Hematopoietic multipotent progenitor cell treated with erythropoietin and hydrocortisone succinate and interleukin-3 and kit ligand, for 6 days (in vitro differentiated cells): Measurements from ENCODE around the gene VTI1A.
"Not testable (repeated sequence)": the region's sequence is repeated elsewhere in the genome, so short reads cannot be mapped to it uniquely, and the experiment has no call there.

Source experiments
- DNase-seq: peaks from one replicate; pipeline ENCODE4 v3.0.0-alpha.2; 2015

VTI1A gene

DNA sequence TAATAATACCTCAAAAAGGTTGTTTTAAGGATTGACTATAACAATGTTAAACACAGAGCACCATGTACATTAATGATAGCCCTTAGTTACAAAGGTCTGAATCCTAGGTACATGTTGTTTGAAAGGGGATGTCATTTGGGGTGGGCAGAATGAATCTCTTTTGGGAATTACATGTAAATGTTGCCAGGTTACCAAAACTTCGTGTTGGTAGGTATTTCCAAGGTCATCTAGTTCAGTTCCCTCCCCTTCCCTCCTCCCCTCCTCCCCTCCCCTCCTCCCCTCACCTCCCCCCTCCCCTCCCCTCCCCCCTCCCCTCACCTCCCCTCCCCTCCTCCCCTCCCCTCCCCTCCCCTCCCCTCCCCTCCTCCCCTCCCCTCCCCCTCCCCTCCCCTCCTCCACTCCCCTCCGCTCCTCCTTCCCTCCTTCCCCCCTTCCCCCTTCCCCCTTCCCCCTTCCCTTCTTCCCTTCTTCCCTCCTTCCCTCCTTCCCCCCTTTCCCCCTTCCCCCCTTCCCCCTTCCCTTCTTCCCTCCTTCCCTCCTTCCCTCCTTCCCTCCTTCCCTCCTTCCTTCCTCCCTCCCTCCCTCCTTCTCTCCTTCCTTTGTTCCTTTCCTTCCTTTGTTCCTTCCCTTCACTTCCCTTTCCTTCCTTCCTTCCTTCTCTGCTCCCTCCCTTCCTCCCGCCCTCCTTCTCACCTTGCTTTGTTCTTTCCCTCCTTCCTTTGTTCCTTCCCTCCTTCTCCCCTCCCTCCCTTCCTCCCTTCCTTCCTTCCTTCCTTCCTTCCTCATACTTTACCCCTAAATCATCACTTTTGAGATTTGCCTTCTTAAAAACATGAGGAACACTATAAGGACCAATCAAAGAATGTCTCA, 8.1 kb downstream of the VTI1A start:
- DNase-seq, result no peak

DNA sequence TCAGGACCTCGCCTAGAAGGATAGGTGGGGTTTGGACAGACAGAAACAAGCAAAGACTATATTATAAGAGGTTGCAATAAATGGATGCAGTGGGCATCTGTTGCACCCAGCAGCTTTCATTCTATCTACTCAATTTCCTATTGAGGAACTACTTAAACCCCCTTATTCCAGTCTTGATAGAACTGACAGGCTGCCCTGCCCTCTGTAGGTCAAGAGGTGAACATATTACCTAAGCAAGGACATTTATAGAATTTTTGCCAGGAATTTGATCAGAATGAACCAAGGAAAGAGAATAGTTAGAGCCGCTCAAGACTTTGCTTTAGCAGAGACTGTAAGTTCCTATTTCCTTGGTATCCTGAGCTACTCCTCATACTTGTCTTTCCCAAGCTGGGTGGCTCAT, 9.5 kb downstream of the VTI1A start:
- peak; percentile 53 for DNase-seq

- DNase-seq, result no peak
These were observed 13.4 kb downstream of the VTI1A start for GRCh38 chr10:112460366-112460765.

DNA sequence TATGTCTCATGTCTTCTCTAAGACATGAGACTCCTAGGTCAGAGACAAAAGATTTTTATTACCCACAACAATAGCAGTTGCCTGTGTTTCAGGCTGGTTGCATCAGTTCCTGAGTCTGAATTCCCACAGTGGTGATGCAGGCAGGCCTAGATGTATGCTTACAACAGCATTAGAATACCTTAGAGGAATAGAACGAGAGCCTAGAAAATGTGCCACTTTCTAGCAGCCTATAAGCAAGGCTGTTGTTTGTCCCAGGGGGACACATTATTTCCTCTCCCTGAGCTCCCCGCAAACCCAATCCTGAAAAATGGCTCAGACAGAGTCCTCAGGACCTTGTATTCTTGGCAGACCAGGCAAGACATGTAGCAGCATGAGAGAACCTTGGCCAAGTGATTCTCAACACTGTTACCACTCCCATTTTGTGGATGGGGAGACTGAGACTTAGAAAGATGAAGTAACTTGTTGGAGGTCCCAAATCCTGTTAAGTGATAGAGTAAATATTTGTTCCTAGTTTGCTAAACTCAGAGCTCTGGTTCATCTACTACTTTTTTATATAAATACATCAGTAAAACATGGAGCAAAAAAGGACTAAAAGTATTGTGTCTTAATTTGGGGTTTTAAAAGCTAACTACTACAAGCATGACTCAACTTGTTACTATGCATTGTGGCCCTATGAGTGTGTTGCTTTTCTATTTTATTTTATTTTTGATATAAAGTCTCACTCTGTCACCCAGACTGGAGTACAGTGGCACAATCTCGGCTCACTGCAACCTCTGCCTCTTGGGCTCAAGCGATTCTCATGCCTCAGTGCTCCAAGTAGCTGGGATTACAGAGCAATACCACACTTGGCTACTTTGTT, 14.2 kb downstream of the VTI1A start:
- DNase-seq, result no peak

- not testable (repeated sequence) for DNase-seq
These were observed 17.1 kb downstream of the VTI1A start for GRCh38 chr10:112464074-112464473.

DNA sequence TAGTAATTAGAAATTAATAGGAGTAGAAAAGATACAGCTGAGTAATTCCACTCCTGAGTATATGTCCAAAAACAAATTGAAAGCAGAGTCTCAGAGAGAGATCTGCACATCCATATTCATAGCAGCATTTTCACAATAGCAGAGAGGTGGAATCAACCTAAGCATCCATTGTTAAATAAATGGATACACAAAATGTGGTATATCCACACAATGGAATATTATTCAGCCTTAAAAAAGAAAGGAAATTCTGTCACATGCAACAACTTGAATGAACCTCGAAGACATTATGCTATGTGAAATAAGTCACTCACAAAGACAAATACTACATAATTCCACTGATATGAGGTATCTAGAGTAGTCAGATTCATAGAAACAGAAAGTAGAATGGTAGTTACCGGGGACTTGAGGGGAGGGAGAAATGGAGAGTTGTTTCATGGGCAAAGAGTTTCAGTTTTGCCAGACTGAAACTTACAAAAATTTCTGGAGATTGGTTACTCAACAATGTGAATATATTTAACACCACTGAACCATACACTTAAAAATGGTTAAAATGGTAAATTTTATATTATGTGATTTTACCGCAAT, 18.4 kb downstream of the VTI1A start:
- no peak for DNase-seq

DNA sequence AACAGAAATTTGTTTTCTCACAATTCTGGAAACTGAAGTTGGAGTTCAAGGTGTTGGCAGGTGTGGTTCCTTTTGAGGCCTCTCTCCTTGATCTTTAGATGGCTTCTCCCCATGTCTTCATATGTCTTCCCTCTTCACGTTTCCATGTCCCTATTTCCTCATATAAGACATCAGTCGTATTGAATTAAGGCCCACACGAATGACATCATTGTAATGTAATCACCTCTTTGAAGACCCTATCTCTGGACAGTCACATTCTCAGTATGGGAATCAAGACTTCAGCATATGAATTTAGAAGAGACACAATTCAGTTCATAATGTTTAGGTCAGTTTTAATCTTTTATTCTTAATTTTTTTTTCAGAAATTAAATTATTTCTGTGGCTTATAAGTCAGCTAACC, 19.8 kb downstream of the VTI1A start:
- no peak for DNase-seq

- peak; percentile 21 for DNase-seq
These were observed 20.6 kb downstream of the VTI1A start for GRCh38 chr10:112467541-112468075.

DNA sequence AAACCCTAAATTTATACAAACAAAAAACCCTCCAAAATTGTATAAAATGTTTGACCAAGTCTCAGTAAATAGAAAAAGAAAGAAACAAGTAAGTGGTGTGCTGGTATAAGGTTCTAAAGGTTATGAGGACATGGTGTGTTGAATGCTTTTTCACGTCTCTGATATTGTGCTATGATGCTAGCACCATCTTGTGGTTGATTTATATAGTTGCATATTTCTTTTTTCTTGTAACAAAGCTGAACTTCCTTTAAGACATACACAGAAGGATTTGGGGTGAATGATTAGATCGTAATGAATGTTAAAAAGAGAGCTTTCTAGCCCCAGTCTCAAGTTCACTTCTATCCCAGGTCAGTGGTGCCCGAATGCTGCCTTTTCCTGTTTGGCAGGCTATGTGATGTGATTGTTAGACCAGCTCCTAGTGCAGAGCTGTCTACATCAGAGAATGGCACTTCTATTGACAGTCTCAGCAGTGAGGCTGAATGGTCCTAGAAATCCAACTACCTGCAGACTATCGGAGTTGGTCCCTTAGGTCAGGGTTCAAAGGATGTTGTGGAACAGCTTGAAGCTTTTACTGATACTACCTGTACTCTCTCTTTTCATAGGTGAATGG, 25.0 kb downstream of the VTI1A start:
- peak; percentile 84 for DNase-seq

DNA sequence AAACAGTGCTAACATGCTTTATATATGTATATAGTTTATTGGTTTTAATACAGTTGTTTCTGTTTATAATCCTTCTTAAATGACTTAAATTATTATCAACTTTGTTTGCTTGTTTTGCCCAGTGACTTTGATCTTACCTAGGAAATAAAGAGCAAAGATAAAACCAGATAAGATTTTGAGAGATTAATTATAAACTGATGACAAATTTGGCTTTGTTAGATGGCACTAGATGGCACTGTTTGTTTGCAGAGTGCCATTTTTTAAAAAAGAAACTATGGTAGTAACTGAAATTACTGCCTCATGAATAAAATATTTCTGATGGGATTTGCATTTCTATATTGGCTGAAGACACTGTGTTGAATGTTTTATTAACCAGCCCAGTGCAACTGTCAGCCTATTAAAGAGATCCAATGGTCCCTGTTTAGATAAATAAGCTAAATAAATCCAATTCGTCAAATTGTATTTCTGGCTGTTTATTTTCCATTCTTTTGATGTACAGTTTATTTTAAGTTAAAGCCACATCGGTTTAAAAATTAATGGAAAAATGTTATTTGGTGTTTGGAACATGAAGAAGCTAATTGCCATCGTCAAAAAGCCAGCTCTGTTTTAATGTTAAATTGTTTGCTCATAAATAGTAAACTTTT, 28.7 kb downstream of the VTI1A start:
- DNase-seq, result peak; percentile 32

DNA sequence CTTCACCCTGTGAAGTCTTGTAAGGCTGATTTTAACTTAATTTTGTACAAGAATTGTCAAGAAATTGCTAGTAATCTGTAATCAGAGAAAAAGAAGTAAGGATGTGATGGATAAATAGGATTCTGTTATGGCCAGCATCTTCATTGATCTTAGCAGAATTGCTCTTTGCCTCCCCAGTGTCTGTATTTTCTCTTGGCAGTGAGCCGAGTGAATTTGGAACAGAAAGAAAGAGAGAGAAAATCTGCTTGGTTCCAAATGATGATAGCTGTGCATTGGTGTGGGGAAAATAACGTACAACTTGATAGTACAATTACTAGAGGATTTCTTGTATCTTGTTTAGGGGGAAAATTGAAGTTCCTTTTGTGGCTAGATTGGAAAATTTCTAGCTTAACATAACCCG, 34.6 kb downstream of the VTI1A start:
- no peak for DNase-seq

DNA sequence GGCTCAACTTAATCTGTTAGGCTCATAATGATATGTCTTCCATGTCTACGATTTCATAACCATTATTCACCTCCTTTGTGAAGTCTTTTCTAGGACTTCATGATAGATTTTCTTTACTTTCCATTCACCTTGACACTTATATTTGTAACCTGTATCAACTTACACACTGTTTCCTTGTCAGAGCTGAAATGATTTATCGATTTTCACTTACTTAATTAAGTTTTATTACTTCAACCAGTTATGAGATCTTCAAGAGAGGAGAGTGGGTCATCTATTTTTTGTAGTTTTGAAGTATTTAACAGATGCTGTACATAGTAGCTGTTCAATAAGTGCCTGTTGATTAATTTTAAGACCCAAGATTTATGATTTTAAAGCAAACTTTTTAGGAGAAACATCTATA, 37.4 kb downstream of the VTI1A start:
- DNase-seq, result no peak

- DNase-seq, result no peak
These were observed 40.9 kb downstream of the VTI1A start for GRCh38 chr10:112487964-112488363.

DNA sequence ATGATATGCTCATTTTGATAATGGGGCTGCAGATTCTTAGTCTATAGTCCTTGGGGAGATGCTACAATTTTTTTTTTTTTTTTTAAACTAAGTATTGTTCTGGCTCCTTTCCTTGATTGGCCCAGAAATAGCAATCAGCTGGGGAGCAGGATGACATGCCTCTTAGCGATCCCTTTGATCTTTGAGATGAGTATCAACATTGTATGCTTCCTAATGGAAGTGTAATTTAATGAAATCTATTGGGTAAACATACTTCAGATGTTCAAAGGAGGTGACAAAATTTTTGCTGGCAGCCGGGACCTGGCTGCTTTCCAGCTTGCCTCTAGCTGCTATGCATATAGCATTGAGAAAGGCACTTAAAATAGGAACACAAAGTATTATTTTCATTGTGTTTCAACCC, 43.5 kb downstream of the VTI1A start:
- no peak for DNase-seq

DNA sequence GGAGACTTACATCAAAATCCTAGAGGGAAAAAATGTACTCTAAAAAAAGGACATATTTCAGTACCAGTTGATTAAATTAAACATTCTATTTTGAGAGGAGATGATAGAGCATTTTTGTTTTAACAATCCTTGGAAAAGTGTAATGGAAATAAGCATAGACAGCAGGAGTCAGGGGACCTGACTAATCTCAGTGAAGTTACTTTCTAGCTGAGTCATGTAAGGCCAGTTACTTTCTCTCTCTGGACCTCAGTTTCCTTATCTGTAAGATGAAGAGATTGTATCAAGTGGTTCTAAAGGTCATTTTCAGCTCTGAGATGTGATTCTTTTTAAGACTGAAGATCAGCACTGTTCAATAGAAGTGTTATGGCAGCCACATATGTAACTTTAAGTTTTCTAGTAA, 44.1 kb downstream of the VTI1A start:
- no peak for DNase-seq

DNA sequence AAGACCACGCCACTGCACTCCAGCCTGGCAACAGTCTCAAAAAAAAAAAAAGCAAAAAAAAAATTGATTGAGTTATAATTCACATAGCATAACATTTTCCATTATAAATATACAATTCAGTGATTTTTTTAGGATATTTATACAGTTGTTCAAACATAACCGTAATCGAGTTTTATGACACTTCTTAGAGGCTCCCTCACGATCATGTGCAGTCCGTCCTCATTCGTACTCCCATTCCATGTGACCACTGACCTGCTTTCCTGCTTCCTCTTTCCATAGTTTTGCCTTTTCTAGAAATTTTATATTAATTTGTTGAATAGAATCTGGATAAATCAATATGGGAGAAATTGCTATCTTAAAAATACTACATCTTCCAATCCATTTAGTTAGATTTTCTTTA, 45.7 kb downstream of the VTI1A start:
- DNase-seq, result no peak

- no peak for DNase-seq
These were observed 50.4 kb downstream of the VTI1A start for GRCh38 chr10:112497347-112497950.

DNA sequence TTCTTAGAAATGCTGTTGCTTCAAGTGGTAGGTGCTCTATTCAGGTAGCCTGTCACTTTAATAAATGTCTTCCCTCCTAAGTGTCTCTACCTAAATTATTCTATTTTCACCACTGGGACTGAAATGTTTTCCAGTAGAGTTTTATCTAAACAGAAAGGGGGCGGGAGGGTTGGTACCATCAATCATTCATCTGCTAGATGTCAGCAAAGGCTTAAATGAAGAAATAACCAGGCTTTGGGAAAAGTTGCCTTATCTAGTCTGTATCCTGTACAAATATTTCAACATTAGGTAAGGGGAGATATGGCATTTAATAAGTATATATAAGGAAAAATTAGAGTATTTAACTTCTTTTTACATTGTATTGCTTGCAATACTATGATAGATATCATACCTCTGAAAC, 51.8 kb downstream of the VTI1A start:
- no peak for DNase-seq

DNA sequence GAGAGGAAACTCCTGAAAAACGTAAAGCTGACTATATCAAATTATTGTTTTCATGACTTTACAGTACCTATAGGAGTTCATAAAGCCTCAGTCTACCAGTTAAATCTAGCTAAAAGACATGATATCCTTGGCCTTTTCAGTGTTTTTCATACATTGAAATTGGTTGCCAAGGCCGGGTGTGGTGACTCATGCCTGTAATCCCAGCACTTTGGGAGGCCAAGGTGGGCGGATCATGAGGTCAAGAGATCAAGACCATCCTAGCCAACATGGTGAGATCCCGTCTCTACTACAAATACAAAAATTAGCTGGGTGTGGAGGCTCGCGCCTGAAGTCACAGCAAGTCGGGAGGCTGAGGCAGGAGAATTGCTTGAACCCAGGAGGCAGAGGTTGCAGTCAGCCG, 53.0 kb downstream of the VTI1A start:
- DNase-seq, result not testable (repeated sequence)

DNA sequence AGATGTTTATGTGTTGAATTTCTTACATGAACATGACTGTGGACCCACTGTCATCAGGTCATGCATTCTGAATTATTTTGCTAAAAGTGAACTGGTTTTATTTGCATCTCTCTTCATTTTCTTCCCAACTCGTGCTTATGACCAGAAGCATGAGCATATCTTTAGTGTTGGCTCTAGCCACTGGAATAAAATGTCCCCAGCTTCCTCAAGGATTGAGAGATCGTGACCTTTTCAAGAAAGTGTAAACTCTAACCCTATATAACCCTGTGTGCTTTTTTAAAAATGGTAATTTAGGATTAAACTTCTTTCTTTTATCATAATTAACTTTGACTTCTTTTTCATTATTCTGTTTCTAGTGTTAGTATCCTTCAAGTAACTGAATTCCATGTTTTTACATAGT, 55.5 kb downstream of the VTI1A start:
- no peak for DNase-seq

DNA sequence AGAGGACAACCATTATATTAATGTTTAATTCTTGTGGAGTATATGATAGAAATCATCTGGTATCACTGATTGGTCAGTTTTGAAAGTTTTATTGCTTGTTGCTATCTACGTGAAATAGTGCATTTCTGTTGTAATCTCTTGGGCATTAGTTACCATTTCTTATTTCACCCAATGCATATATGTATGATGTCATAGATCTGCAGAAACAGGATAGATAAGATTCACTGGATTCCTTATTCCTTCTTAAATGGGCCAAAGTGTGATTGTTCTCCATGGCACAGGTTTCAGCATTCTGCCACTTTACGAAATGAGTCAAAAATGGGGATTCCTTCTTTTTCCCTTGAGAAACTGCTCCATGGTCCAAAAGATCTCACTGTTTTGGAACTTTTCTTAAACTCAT, 56.6 kb downstream of the VTI1A start:
- DNase-seq, result no peak

DNA sequence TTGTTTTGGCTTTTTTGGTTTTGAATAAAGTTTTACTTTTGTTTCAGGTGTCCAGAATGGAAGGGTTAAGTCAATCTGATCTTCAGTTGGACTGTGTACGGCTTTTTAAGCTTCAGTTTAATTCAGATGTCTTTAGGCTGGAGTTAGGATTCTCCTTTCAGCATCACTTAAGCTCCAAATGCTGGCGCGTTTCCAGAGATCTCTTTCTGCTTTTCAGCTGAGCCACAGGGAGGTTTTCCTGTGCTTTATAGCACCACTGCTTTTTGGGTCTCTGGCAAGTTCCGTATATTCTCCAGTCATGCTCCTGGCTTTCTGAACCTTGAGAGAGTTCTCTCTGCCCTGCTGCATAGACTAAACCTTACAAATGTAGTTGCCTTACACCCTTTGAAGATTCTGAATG, 60.0 kb downstream of the VTI1A start:
- no peak for DNase-seq
